ENCODE results near the gene CFH.
"Not testable (repeated sequence)": the region's sequence is repeated elsewhere in the genome, so short reads cannot be mapped to it uniquely, and the experiment has no call there.

Gene CFH

DNA sequence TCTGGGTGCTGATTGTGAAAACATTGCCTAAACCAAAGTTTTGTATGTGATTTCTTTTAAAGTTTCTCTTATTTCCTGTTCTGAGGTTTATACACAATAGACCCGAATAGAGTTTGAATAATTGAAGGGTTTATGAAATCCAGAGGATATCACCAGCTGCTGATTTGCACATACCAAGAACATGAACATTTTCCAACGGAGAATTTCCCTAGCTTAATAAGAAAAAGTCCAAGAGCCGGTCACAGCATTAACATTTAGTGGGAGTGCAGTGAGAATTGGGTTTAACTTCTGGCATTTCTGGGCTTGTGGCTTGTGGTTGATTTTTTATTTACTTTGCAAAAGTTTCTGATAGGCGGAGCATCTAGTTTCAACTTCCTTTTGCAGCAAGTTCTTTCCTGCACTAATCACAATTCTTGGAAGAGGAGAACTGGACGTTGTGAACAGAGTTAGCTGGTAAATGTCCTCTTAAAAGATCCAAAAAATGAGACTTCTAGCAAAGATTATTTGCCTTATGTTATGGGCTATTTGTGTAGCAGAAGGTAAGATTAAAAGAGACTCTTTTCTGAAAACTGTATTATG lies at the start of gene CFH:
Gene CFH, plus strand, starts transcription at position 407 of the 579 bp plus-strand sequence. Its CDS starts 75 bp downstream, at position 482.
- DNase-seq = no peak

DNA sequence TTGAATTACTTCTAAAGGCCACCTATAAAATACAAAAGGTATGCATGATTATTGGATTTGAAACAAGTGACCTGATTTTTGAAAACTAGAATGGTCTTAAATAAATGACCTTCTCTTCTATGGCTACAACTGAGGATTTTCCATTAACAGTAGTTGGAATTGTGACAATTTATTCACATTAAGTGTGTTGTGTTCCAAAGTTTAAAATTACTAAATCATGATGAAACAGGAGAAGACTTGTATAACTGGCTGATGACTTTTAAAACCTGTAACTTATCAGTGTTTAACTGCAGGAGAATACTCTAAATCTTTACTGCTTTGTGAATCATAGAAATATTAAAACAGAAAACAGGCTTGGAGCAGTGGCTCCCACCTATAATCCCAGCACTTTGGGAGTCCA lies 48.2 kb upstream of the CFH start:
- no peak for DNase-seq

DNA sequence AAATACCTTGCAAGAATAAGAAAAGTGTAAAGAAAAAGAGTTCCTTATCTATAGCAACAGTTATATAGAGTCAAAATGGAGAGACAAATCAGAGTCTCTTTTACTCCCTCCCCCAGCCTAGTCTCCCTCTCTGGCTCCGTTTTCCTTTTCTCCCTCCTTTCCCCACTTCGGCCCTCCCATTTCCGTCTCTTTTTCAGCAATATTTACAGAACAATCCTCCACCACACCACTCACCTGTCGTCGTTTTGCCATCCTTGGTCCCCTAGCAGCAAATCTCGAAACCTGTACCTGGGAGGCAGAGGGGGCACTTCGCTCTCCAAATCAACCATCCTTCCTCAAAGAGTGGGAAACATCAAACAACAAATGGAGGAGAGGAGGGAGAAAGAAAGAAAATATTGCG lies 43.9 kb upstream of the CFH start:
- DNase-seq = no peak

DNA sequence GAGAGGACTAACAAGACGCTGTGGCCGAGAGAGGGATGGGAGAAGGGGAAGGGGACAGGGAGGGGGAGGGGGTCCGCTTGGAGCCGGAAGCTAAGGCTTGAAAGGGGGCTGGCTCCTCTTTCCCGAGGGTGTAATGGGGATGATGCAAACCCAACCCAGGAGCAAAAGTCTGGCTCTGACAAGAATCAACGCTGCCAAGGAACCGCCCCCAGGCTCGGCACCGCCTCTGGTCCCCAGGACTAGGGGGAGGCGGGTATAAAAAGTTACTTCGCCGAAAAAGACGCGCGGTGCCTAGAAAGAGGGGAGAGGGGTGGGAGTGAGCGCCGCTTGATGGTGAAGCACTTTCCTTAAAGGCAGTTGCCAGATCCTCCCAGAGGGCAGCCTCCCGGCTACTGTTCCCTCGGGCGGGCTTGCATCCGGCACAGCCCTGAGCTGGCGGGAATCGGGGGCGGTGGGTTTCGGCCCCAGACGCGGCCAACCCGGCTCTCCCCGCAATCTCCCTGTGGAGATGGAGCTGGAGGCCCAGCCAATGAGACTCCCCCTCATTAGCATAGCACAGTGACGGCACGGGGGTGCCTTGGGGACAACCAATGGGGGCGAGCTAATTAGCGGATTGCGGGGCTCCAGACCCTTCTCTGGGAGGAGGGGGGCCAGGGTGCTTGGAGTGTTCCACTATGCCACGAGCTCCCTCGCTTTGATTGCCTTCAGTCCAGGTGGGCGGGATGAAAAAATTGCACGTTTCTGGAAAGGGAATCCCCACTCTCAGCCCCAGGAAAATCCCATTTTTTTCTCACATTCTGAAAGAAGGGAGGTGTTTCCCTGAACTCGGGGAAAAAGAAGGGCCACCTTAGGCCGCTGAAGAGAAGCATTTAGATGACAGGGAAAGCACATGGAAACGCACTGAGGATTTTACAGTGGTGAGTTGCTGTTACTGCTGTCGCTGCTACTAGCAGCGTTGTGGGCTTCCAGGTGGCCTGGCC lies 43.2 kb upstream of the CFH start, which contains the start of gene KCNT2:
Gene KCNT2, minus strand, starts transcription at position 51 of the 980 bp plus-strand sequence. CDS start 131 bp downstream, outside the sequence.
- peak; percentile 68 to 87 for DNase-seq

DNA sequence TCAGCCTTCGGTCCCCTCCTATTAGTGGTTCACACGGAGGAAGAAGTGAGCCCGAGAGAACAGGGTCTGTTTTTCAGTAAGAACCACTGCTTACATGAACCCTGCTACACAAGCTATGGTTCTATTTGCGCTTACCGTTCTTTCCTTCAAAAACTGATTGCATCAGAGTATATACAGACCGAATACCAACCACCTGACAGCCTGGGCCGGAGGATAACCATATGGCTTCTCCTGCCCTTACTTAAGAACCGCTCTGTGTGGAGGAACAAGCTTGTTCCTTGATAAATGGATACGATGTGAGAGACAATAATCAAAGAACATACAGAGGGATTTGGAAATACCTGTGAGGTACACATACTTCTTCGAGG lies 42.5 kb upstream of the CFH start:
- no peak for DNase-seq

DNA sequence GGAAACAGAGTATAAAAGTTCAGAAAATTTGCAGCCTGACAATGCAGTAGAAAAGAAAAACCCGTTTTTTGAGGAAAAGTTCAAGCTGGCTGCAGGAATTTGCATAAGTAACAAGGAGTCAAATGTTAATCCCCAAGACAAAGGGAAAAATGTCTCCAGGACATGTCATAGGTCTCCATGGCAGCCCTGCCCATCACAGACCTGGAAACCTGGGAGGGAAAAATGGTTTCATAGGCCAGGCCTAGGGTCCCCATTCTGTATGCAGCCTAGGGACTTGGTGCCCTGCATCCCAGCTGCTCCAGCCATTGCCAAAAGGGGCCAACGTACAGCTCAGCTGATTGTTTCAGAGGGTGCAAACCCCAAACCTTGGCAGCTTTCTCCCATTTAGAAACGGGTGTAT lies 40.0 kb upstream of the CFH start:
- no peak for DNase-seq

DNA sequence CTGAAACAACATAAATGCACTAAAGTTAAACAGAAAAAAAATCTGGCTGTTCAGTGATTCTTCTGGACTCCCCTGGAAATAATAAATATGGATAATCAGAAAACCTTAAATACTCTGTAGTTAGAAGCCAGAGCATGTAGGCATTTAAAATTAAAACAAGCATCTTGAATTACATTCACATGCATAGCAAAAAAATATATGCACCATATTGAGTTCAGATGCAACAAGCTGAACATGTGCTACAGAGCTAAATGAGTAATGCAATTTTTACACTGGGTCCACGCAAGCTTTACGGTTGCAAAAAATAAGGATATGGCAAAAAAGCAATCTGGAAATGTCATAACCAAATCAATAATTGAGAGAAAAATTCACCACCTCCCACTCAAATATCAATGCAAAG lies 32.1 kb upstream of the CFH start:
- DNase-seq = no peak

DNA sequence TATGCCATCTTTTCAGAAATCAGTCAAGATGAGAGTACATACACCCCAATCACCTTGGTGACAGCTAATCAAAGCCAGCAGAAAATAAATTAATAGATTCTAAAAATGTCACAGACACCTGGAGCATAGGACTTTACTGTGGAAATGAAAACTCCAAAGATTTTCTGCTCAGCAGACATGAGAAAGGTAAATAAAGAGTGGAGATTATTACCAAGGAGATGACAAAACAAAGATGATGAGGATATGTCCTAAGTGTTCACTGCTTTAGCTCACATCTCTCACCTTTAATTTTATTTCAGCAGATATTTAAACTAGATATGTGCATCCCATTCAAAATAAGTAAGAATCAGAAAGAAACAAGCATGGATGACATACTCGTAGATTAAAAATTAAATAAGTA lies 28.8 kb upstream of the CFH start:
- DNase-seq = no peak

DNA sequence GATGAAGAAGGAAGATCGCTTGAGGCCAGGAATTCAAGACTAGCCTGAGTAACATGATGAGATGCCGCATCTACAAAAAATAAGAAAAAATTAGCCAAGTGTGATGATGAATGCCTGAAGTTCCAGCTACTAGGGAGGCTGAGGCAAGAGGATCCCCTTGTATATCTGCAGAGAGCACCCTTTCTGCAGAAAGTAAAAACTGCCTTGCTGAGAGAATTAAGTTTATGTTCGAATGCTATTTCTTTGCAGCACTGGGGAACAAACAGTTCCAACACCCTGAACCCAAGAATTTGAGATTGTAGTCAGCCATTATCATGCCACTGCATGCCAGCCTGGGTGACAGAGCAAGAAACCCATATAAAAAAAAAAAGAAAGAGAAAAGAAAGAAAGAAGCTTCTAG lies 23.0 kb upstream of the CFH start:
- no peak for DNase-seq

DNA sequence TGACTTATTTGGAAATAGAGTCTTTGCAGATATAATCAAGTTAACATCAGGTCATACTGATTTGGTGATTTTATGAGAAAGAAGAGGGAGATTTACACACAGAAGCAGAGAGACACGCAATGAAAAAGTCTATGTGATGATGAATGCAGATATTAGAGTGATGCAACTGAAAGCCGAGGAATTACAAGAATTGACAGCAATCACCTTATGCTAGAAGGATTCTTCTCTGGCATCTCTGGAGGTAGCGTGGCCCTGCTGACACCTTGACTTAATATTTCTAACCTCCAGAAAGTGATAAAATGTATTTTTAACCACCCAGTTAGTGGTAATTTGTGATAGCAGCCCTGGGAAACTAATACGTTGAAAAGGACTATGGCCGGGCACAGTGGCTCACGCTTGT lies 14.2 kb upstream of the CFH start:
- DNase-seq = no peak

DNA sequence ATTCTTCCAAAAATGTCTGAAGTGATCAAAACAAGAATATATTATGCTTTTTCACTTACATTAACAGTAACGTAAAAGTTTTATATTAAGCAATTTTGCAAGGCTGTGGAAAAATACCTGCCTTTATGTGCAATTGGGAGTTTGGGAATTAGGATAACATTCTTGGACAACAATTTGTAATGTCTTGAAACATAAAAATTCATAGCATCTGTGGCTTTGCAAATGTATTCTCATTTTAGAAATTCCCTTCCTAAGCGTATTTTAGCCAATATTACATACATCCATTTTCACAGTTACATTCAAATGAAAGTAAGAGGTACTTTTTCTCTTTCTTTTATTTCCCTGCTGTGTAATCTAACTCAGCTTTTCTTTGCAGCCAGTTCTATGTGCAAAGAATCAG lies 13.4 kb upstream of the CFH start:
- no peak for DNase-seq

DNA sequence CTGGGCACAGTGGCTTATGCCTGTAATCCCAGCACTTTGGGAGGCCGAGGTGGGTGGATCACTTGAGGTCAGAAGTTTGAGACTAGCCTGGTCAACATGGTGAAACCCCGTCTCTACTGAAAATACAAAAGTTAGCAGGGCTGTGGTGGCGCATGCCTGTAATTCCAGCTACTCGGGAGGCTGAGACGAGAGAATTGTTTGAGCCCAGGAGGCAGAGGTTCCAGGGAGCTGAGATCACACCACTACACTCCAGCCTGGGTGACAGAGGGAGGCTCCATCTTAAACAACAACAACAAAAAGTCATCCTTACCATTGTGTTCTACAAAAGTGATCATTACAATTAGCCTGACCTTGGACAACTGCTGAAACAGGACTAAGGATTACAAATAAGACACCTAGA lies 12.6 kb upstream of the CFH start:
- DNase-seq = not testable (repeated sequence)

DNA sequence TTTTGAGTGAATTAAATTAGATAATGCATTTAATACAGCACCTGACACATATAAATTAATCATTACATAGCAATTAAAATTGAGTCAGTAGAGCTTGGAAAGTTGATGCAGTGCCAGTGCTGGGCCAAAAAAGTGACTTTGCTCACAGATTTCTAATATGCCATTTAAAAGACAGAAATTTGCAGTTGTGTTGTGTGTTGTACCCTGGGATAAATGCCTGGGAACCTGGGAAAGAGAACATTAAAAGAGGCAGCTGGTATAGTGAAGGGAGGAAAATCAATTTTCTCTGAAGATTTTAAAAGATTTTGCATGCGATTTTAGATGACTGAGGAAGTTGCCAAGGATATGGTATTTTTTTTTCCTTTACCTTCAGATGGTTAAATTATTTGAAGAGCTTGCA lies 10.9 kb upstream of the CFH start:
- no peak for DNase-seq

DNA sequence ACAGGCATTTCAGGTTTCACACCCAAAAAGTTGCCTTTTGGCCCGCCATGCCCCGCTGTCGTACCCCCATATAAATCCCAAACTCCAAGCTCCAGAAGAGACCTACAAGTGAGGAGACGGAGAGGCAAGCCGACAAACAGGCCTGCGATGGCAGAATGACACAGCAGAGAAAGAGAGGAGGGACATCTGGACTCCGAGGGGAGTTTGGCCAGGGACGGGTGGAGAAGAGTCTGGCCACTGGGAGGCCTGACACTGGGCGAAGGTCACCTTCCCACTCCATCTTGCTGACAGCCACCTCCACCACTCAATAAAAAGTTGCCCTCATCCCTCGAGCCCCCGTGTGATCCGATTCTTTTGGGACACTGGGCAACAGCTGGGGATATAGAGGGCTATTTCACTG lies 1.9 kb upstream of the CFH start:
- no peak for DNase-seq

DNA sequence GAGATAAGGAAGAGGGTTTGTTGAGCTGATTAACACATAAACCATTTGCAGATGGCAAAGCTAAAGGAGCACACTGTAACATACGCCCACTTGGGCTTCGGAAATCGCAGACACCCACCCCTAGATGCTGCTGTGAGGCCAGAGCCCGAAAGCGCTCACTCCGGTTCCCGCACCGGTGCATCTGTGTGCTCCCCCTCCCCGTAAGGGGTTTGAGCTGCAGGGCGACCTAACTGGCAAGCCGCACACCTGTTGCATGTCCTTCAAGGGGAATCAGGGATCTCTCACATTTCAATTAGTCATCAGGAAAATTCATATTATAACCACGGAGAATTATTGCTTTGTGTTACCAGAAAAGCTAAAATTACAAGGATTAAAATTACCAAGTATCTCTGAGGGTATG lies 1.4 kb upstream of the CFH start:
- DNase-seq = no peak

DNA sequence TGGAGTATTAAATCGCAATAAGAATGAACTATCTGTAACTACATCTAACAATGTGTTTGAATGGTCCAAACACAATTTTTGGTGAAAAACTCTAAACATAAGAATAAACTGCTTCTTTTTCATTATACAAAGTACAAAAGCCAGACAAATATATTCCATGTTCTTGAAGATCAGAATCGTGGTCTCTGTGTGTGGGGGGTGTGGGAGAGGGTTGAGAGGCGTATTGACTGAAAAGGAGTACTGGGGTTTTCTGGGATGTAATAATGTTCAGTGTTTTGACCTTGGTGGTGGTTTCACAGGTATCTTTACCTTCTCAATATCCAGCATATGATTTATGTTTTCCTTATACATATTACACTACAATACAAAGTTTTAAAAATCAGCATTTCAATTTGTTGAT lies 764 bp upstream of the CFH start:
- DNase-seq = no peak

DNA sequence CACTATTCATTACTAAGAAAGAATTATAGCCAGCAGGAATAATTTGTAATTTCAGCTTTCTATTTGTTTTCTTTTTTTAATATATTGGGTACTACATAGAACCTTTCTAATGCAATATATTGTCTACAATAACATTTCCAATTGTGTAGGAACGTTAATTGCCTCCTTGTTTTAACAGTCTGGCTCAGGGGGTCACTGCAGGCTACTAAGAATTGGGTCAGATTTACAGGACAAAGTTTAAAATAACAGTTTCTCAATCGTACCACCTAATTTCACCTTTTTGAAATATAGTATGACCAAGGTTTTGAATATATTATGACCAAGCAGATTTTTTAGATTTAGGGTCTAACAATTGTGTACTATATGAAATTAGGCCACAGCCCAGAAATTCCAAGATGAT lies 2.4 kb downstream of the CFH start:
- DNase-seq = no peak

DNA sequence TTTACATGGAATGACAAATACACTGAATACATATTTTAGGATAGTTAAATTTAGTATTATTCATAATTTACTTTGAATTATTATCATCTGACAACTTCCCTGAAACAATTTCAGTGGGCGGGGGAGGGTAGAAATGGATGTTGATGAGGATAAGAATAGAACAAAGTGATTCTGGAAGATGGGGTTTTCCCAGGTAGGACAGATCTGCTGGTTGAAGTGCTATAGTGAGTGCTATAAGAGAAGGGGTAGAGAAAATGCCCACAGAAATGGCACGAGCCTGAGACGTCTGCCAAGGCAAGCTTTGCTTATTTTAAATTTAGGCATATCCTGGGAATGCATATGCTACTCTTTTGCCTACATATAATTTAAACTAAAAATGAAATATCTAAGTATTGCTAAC lies 3.2 kb downstream of the CFH start:
- DNase-seq = no peak

DNA sequence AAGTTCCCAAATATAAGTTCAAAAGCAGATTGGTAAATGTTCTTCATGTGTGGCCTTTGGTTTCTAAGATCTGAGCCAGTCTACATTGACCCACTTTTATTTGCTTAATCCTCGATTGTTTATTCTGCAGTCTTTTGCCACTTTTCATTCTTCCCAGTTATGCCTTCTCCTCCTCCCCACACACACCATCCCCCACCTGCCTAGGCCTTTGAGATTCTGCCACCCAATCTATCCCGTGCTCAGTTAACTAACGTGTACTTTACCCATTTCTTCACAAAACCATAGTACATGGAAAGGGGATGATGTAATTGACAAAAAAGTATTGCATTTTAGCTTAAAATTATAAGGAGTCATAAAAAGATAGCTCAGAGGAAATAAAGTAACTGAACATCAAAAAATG lies 3.7 kb downstream of the CFH start:
- DNase-seq = no peak

DNA sequence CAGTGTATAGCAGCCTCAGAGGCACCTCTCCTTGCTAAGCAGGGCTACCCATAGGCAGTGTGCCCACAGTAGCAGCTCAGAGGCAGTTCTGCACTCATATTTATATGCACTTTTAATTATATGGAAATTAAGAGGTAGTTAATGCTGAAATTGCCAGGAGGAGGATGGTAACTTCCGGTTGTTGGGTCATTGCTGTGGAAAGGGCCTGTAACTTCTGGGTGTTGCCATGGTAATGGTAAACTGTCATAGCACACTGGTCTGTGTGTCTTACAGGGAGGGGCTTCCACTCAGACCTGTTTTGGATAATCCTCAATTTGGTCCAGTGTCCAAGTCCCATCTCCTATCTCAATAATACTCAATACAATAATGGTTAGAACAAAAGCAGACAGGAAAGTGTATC lies 7.6 kb downstream of the CFH start:
- DNase-seq = no peak

DNA sequence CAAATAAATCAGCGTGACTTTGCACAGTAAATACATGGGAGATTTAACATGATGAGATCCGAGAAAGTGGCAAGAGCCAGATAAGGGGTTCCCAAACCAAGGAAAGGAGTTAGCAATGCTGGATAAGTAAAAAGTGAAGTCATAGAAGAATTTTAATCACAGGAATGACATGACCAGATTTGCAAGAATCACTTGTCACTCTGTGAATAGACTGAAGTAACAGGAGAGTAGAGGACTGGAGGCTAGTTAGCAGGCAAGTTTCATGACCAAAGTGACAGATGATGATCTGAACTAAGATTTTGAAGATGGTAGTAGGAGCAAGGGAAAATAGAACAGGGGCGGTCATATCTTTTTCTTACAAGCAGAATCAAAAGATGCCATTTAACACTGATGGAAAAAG lies 8.4 kb downstream of the CFH start:
- DNase-seq = no peak

DNA sequence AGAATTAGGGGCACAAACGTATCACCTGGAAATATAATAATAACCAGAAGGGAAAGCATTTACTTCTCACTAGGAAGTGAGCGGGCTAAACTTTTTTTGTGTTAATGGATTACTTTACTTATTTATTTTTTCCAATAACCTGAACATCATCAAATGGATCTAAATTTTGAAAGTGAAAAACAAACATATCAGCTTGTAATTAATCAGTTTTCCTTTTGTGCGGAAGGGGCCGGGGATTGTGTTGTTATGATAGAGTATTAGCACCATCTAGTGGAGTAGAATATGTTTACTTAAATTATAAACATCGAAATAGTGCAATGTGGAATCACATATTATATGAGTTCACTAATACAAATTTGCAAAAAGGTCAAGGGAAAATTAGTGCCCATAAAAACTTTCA lies 9.0 kb downstream of the CFH start:
- peak in 1 of 2 experiments; percentile 20 for DNase-seq

DNA sequence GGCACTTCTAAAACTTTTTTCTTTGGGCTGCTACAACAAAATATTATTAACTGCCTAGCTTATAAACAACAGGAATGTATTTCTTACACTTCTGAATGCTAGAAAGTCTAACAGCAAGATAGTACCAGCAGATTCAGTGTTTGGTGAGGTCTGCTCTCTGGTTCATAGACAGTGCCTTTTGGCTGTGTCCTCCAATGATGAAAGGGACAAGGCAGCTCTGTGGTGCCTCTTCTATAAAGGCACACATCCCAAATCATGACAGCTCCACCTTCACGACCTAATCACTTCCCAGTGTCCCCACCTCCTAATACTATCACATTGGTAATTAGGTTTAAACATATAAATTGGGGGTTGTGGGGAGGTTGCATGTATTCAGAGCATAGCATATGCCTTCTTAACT lies 9.5 kb downstream of the CFH start:
- no peak for DNase-seq

DNA sequence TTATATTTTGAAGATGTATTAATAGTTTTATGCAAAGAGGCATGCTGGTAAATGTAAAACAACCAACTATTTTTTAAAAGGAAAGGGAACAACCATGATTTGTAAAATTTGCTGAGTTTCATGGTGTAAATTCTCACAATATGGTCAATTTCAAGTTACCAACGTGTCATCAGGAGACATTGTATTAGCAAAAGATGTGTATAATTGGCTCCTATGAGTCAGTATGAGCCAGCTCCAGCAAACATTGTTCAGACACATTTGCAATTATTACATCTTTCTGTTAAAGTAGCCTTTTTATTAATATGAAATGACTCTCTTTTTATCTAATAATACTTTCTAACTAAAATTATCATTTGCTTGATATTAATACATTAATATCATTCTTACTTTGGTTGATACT lies 15.3 kb downstream of the CFH start:
- no peak for DNase-seq

DNA sequence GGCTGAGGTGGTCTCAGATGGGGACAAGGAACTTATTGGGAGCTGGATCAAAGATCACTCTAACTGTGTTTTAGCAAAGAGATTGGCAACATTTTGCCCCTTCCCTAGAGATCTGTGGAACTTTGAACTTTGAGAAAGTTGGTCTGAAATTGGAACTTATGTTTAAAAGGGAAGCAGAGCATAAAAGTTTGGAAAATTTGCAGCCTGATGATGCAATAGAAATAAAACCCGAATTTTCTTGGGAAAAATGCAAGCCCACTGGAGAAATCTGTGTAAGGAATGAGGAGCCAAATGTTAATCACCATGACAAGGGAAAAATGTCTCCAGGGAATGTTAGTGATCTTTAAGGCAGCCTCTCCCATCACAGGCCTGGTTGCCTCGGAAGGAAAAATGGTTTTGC lies 17.2 kb downstream of the CFH start:
- no peak for DNase-seq
